K562 (cell line): Measurements from ENCODE around the gene USP1. TPM values are rescaled to one million over a fixed set of nuclear protein-coding genes. Genes with fewer than 3 reads are reported as not detected.

Experiments
- ARID1B ChIP-seq: fragments of 450-650 bp; IDR thresholded peaks from 2 replicates; pipeline ENCODE4 v1.6.1; 2016; ENCODE audit warnings: antibody characterized with exemption, mild to moderate bottlenecking, inconsistent platforms
- CCAR2 ChIP-seq: fragments of 200-400 bp; formaldehyde crosslinking; IDR thresholded peaks from 2 replicates; pipeline ENCODE4 v1.6.1; 2017; ENCODE audit warnings: mild to moderate bottlenecking, low read depth, low read length
- CTBP1 ChIP-seq: fragments of 450-650 bp; IDR thresholded peaks from 2 replicates; pipeline ENCODE4 v1.6.1; 2016; ENCODE audit warnings: borderline replicate concordance
- DIDO1 ChIP-seq: fragments of 450-650 bp; IDR thresholded peaks from 2 replicates; pipeline ENCODE4 v1.6.1; 2016; ENCODE audit warnings: low read depth, missing biosample characterization, missing genetic modification characterization
- HCFC1 ChIP-seq: IDR thresholded peaks from 2 replicates; pipeline ENCODE4 v1.6.1; 2012; ENCODE audit warnings: low read depth, low read length, improper control_type of control experiment
- HMGN3 ChIP-seq: IDR thresholded peaks from 2 replicates; pipeline ENCODE4 v1.6.1; 2011; ENCODE audit warnings: borderline replicate concordance, low read depth, mild to moderate bottlenecking, mixed read lengths, low read length; ENCODE audit not compliant: insufficient read length; ENCODE audit errors: extremely low read depth
- KDM2B ChIP-seq: fragments of 250-450 bp; sonication (Bioruptor Pico); IDR thresholded peaks from 2 replicates; pipeline ENCODE4 v1.8.0; 2021; ENCODE audit warnings: mild to moderate bottlenecking, moderate library complexity
- MEF2D ChIP-seq: conservative IDR thresholded peaks from 2 replicates; pipeline ENCODE4 v1.6.1; 2016; ENCODE audit warnings: low read depth, missing genetic modification characterization, missing compliant biosample characterization
- MTF1 ChIP-seq: fragments of 250-450 bp; sonication (Bioruptor Pico); IDR thresholded peaks from 2 replicates; pipeline ENCODE4 v1.9.0; 2021; ENCODE audit warnings: moderate library complexity, mild to moderate bottlenecking, inconsistent platforms, borderline replicate concordance
- MYC ChIP-seq, 2 experiments: fragments of 250-450 bp in 1 of 2; sonication (Bioruptor Pico) in 1 of 2; IDR thresholded peaks; 2 replicates each; pipeline versions ENCODE4 v1.5.1 to v1.6.1; 2012 to 2021; ENCODE audit warnings: low read depth in 2 of 2, borderline replicate concordance in 1 of 2, improper control_type of control experiment in 1 of 2, low read length in 1 of 2, mild to moderate bottlenecking in 1 of 2, moderate library complexity in 1 of 2
- NCOA6 ChIP-seq: fragments of 450-650 bp; IDR thresholded peaks from 2 replicates; pipeline ENCODE4 v1.6.1; 2017; ENCODE audit warnings: mild to moderate bottlenecking
- PRPF4 ChIP-seq: fragments of 200-400 bp; formaldehyde crosslinking; IDR thresholded peaks from one replicate; pipeline ENCODE4 v1.6.1; 2017; ENCODE audit warnings: low read length, low read depth, mild to moderate bottlenecking; ENCODE audit not compliant: insufficient read depth, poor library complexity, severe bottlenecking
- SOX6 ChIP-seq: fragments of 450-650 bp; IDR thresholded peaks from 2 replicates; pipeline ENCODE4 v1.6.1; 2014; ENCODE audit warnings: mild to moderate bottlenecking
- TRIM24 ChIP-seq, 2 experiments: fragments of 450-650 bp; IDR thresholded peaks; 2 replicates each; pipeline ENCODE4 v1.6.1; 2016
- U2AF1 ChIP-seq: fragments of 200-400 bp; formaldehyde crosslinking; optimal IDR thresholded peaks from 2 replicates; pipeline ENCODE3; 2017; ENCODE audit warnings: mild to moderate bottlenecking, low read depth, low read length, moderate library complexity
- XRCC5 ChIP-seq: fragments of 200-400 bp; formaldehyde crosslinking; IDR thresholded peaks from 2 replicates; pipeline ENCODE4 v1.6.1; 2017; ENCODE audit warnings: low read depth, mild to moderate bottlenecking, low read length
- ZNF121 ChIP-seq: sonication (generic); formaldehyde crosslinking; conservative IDR thresholded peaks from 2 replicates; pipeline ENCODE4 v1.8.0; 2022; ENCODE audit warnings: missing genetic modification reagents
- ZNF384 ChIP-seq: IDR thresholded peaks from 2 replicates; pipeline ENCODE4 v1.6.1; 2012; ENCODE audit warnings: low read depth, low read length, improper control_type of control experiment
- ZNF431 ChIP-seq: sonication (generic); formaldehyde crosslinking; IDR thresholded peaks from 2 replicates; pipeline ENCODE4 v1.8.0; 2022; ENCODE audit warnings: mild to moderate bottlenecking, missing genetic modification reagents
- ZNF583 ChIP-seq: fragments of 250-450 bp; sonication (Bioruptor Pico); IDR thresholded peaks from 2 replicates; pipeline ENCODE4 v1.4.0; 2020
- polyA plus RNA-seq, 8 experiments: library from polyadenylated mRNA; depleted of rRNA in 4 of 8; stranded (reverse) in 5 of 8; unstranded in 3 of 8; fragments of >200 nt; fragmentation: Nextera tagmentation in 2 of 8; fragmentation: Illumina TruSeq in 1 of 8; extraction: Ambion mirVana in 2 of 8; extraction: Trizol in 1 of 8; gene quantifications; 2 replicates each; pipeline versions ENCODE4 v1.2.1 to v1.2.3, GENCODE V29; 2011 to 2014; ENCODE audit warnings: inconsistent platforms in 1 of 8, missing spikeins in 1 of 8
- total RNA-seq, 7 experiments: library from RNA; depleted of rRNA in 6 of 7; stranded (reverse); fragments of >200 nt in 6 of 7; fragmentation: Illumina TruSeq in 2 of 7; extraction: Trizol in 2 of 7; gene quantifications; 2 replicates each; pipeline versions ENCODE4 v1.2.1 to v1.2.3, GENCODE V29; 2011 to 2021; ENCODE audit warnings: low replicate concordance in 1 of 7
- TF ChIP-seq, protein P1 (sequence below): fragments of 250-450 bp; sonication (Bioruptor Pico); IDR thresholded peaks from 2 replicates; pipeline ENCODE4 v1.5.0; 2021
- TF ChIP-seq, protein P2 (sequence below): fragments of 250-450 bp; sonication (Bioruptor Pico); IDR thresholded peaks from 2 replicates; pipeline ENCODE4 v1.4.0; 2020; ENCODE audit warnings: mild to moderate bottlenecking, moderate library complexity
- TF ChIP-seq, protein P3 (sequence below): fragments of 250-450 bp; sonication (Bioruptor Pico); IDR thresholded peaks from 2 replicates; pipeline ENCODE4 v1.5.0; 2022; ENCODE audit warnings: mild to moderate bottlenecking
- TF ChIP-seq, protein P4 (sequence below): fragments of 450-650 bp; conservative IDR thresholded peaks from 2 replicates; pipeline ENCODE4 v1.6.1; 2016; ENCODE audit warnings: missing genetic modification characterization, low read depth, mild to moderate bottlenecking, missing compliant biosample characterization, moderate library complexity

USP1 gene
- total and polyA plus RNA-seq, 9 of the 15 experiments (the other 6 are each of a cell fraction or from before 2014, with no cell fraction given), result 27.3 to 87.9 (median 51.7) TPM

DNA sequence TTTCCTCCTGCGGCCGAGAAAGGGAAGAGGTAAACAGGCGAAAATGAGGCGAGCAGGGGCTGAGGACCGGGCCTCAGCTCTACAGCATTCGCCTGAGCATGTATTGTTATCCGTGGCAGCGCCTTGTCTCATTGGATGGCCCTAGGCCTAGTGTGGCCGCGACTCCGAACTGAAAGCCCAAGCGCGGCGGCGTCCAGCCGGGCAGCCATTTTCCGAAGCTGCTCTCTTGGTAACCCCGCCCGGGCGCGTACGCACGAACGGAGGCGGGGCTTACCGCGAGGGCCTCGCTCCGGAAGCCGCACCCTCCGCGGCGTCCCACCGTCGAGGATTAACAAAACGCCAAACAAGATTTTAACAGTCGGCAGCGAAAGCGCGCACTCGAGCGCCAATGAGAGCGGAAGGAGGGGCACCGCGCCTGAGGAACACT lies 797 bp upstream of the USP1 start (continued):
- TF ChIP-seq ZNF583 (no peak), XRCC5 (no peak), MEF2D (tag) (no peak), ZNF431 (CRISPR knock-in tag) (0 out of 2 replicates have a peak, but pooled peaks have one; percentile 32), DIDO1 (no peak), CTBP1 (peak; percentile 76), ARID1B (no peak), MTF1 (CRISPR knock-in tag) (no peak), SOX6 (0 out of 2 replicates have a peak, but pooled peaks have one; percentile 7), TRIM24 (IDR thresholded peaks at IDR 0.05) (peak in 1 of 2 experiments; percentile 57; a peak in 1 of 4 replicates), KDM2B (CRISPR knock-in tag) (no peak), NCOA6 (peak; percentile 89), ZNF121 (CRISPR knock-in tag) (no peak), U2AF1 (no peak), ZNF384 (no peak), PRPF4 (no peak), MYC (IDR thresholded peaks at IDR 0.05; ENCODE audit: low read depth, low read length) (peak; percentile 37; the same call in 1 of the 2 replicates), MYC (CRISPR knock-in tag; IDR thresholded peaks at IDR 0.05; ENCODE audit: borderline replicate concordance, low read depth) (no peak), HMGN3 (peak; percentile 28), HCFC1 (no peak), CCAR2 (no peak)
- TF ChIP-seq, protein P1, sequence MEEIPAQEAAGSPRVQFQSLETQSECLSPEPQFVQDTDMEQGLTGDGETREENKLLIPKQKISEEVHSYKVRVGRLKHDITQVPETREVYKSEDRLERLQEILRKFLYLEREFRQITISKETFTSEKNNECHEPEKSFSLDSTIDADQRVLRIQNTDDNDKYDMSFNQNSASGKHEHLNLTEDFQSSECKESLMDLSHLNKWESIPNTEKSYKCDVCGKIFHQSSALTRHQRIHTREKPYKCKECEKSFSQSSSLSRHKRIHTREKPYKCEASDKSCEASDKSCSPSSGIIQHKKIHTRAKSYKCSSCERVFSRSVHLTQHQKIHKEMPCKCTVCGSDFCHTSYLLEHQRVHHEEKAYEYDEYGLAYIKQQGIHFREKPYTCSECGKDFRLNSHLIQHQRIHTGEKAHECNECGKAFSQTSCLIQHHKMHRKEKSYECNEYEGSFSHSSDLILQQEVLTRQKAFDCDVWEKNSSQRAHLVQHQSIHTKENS (CRISPR knock-in tag), result no peak
- TF ChIP-seq, protein P2, sequence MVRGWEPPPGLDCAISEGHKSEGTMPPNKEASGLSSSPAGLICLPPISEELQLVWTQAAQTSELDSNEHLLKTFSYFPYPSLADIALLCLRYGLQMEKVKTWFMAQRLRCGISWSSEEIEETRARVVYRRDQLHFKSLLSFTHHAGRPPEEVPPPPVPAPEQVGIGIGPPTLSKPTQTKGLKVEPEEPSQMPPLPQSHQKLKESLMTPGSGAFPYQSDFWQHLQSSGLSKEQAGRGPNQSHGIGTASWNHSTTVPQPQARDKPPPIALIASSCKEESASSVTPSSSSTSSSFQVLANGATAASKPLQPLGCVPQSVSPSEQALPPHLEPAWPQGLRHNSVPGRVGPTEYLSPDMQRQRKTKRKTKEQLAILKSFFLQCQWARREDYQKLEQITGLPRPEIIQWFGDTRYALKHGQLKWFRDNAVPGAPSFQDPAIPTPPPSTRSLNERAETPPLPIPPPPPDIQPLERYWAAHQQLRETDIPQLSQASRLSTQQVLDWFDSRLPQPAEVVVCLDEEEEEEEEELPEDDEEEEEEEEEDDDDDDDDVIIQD (CRISPR knock-in tag), result no peak
- TF ChIP-seq, protein P3, sequence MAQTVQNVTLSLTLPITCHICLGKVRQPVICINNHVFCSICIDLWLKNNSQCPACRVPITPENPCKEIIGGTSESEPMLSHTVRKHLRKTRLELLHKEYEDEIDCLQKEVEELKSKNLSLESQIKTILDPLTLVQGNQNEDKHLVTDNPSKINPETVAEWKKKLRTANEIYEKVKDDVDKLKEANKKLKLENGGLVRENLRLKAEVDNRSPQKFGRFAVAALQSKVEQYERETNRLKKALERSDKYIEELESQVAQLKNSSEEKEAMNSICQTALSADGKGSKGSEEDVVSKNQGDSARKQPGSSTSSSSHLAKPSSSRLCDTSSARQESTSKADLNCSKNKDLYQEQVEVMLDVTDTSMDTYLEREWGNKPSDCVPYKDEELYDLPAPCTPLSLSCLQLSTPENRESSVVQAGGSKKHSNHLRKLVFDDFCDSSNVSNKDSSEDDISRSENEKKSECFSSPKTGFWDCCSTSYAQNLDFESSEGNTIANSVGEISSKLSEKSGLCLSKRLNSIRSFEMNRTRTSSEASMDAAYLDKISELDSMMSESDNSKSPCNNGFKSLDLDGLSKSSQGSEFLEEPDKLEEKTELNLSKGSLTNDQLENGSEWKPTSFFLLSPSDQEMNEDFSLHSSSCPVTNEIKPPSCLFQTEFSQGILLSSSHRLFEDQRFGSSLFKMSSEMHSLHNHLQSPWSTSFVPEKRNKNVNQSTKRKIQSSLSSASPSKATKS, result no peak
- TF ChIP-seq, protein P4, sequence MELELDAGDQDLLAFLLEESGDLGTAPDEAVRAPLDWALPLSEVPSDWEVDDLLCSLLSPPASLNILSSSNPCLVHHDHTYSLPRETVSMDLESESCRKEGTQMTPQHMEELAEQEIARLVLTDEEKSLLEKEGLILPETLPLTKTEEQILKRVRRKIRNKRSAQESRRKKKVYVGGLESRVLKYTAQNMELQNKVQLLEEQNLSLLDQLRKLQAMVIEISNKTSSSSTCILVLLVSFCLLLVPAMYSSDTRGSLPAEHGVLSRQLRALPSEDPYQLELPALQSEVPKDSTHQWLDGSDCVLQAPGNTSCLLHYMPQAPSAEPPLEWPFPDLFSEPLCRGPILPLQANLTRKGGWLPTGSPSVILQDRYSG, result no peak
